Activated T-helper 17 cell treated with anti-CD3 and anti-CD28 coated beads, Interleukin-2, amount 50 U/mL, for 72 hours (primary cell): ENCODE measurements around the gene KRT78. TPM values are rescaled to one million over a fixed set of nuclear protein-coding genes. Genes with fewer than 3 reads are reported as not detected.
A peak's percentile ranks its signal among the peaks of the same experiment; 100 is the strongest.
"Not testable (repeated sequence)": the region's sequence is repeated elsewhere in the genome, so short reads cannot be mapped to it uniquely, and the experiment has no call there.

ENCODE experiments used
- ATAC-seq: fragments of 150-1000 bp; cut with Tn5 transposase; replicated peaks from 2 replicates; pipeline ENCODE4 v1.10.0; 2021; ENCODE audit warnings: mild to moderate bottlenecking, moderate library complexity
- H3K27ac Mint-ChIP-seq: one replicate; pipeline ENCODE4 v1.8.0; 2022; ENCODE audit warnings: mixed read lengths
- H3K27me3 Mint-ChIP-seq: one replicate; pipeline ENCODE4 v1.8.0; 2022; ENCODE audit warnings: mixed read lengths
- H3K36me3 Mint-ChIP-seq: one replicate; pipeline ENCODE4 v1.8.0; 2022; ENCODE audit warnings: low read depth, mild to moderate bottlenecking, mixed read lengths
- H3K4me1 Mint-ChIP-seq: one replicate; pipeline ENCODE4 v1.8.0; 2022; ENCODE audit warnings: mixed read lengths
- H3K4me3 Mint-ChIP-seq: one replicate; pipeline ENCODE4 v1.8.0; 2022; ENCODE audit warnings: mild to moderate bottlenecking, mixed read lengths
- H3K9me3 Mint-ChIP-seq: one replicate; pipeline ENCODE4 v1.8.0; 2022; ENCODE audit warnings: mixed read lengths
- total RNA-seq, 2 donors: library from RNA; stranded (reverse); gene quantifications; one replicate each; pipeline ENCODE4 v1.2.3, GENCODE V29; 2022

Gene KRT78
- total RNA-seq, 2 donors from 2014 or later = not detected

DNA sequence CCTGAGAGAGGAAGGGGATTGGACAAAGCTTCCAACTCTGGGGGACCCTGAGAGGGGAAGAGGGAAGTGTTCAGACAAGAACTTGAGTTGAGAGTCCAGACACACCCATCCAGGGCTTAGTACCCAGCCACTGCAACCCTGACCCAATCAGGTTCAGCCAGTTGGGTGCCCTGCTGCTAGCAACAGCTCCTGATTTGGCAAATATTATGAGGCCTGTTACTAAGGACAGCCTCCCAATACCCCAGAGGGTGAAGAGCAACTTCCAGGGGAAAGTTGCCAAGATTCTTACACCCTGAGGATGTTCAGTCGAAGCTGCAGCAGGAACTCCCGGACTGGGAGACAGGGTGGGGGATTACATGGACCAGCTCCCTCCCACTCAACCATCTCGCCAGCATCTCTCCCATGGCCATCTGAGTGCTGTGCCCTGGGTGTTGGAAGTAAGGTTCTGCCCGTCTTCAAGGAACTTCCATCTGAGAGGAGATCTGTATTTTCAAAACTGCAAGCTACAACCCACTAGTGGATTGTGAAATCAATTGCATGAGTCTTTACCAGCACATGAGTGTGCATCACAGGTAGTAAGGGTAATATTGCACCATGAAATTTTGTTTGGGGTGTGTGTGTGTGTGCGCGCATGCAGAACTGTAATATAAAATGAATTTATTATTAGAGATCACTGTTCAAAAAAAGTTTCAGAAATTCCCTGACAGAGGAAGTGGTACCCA is 11.5 kb upstream of the KRT78 start:
- no peaks in the 10 kb centered on the region for H3K36me3 Mint-ChIP-seq
- H3K4me1 Mint-ChIP-seq = no peaks in the 10 kb centered on the region
- no peak overlapping the region for H3K27ac Mint-ChIP-seq
- no peak for ATAC-seq
- H3K9me3 Mint-ChIP-seq = no peaks in the 10 kb centered on the region
- H3K27me3 Mint-ChIP-seq = peaks cover 3% of the 10 kb centered on the region
- no peak overlapping the region for H3K4me3 Mint-ChIP-seq

DNA sequence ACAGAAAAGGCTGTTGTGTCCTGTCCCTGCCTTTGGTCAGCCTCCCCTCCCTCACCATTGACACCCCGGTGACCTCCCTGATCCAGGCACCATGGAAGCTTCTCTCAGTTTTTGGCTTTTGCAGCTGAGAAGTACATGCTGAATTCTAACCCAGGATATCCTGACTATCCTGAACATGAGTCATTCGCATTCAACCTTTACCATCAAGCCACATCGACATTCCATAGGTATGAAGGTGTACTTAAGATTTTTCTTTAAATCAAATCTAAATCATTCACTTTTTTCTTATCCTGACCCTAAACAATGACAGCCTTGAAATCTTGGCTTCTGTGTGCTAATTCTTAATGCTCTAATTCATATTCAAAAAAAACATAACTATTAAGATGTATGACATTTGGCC is 8.7 kb upstream of the KRT78 start:
- no peaks in the 10 kb centered on the region for H3K4me1 Mint-ChIP-seq
- H3K27me3 Mint-ChIP-seq = peaks cover 7% of the 10 kb centered on the region
- ATAC-seq = no peak
- H3K27ac Mint-ChIP-seq = no peak overlapping the region
- no peaks in the 10 kb centered on the region for H3K36me3 Mint-ChIP-seq
- H3K9me3 Mint-ChIP-seq = no peaks in the 10 kb centered on the region
- no peak overlapping the region for H3K4me3 Mint-ChIP-seq

DNA sequence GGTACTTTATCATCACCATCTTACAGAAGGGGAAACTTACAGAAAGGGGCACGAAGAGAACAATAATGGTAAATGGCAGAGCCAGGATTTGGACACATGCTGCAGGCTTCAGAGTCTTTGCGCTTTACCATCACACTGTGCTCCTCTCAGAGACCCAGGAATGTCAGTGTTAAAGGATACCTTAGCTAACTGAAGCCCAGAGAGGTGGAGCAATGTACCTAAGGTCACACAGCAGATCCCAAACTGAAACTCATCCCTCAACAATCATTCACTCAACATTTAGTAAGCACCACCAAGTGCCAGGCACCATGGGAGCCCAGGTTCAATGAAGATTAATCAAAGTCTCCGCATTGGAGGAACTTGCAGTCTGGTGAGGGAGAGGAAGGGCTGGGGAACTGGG is 8.0 kb upstream of the KRT78 start:
- no peak overlapping the region for H3K27ac Mint-ChIP-seq
- H3K4me1 Mint-ChIP-seq = no peaks in the 10 kb centered on the region
- H3K4me3 Mint-ChIP-seq = no peak overlapping the region
- no peaks in the 10 kb centered on the region for H3K9me3 Mint-ChIP-seq
- H3K36me3 Mint-ChIP-seq = no peaks in the 10 kb centered on the region
- ATAC-seq = no peak
- peaks cover 7% of the 10 kb centered on the region for H3K27me3 Mint-ChIP-seq

DNA sequence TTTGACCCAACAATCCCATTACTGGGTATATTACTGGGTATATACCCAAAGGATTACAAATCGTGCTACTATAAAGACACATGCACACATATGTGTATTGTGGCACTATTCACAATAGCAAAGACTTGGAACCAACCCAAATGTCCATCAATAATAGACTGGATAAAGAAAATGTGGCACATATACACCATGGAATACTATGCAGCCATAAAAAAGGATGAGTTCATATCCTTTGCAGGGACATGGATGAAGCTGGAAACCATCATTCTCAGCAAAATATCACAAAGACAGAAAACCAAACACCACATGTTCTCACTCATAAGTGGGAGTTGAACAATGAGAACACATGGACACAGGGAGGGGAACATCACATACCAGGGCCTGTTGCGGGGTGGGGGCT is 7.3 kb upstream of the KRT78 start:
- not testable (repeated sequence) for ATAC-seq, H3K27me3 Mint-ChIP-seq, H3K4me1 Mint-ChIP-seq, H3K9me3 Mint-ChIP-seq, H3K4me3 Mint-ChIP-seq, H3K27ac Mint-ChIP-seq, H3K36me3 Mint-ChIP-seq

DNA sequence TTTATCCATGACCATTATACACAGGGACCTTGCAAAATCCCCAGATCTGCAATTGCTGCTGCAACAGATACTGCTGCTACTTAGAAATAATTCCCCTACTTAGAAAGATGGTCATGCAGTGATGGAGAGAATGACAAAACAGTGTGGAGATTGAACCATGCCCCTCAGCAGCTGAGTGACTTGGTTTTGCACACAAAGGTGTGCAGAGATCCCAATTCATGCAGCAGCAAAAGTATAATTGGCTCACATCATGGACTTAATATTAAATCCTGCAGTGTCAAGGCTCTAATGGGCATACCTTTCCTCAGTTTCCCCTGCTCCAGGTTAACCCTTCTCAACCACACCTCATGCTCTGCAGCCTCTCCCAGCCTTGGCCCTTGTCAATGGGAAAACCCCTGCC is 3.0 kb upstream of the KRT78 start:
- H3K4me1 Mint-ChIP-seq = no peaks in the 10 kb centered on the region
- H3K27me3 Mint-ChIP-seq = peaks cover 11% of the 10 kb centered on the region
- no peak overlapping the region for H3K4me3 Mint-ChIP-seq
- H3K36me3 Mint-ChIP-seq = no peaks in the 10 kb centered on the region
- no peaks in the 10 kb centered on the region for H3K9me3 Mint-ChIP-seq
- H3K27ac Mint-ChIP-seq = no peak overlapping the region
- no peak for ATAC-seq

DNA sequence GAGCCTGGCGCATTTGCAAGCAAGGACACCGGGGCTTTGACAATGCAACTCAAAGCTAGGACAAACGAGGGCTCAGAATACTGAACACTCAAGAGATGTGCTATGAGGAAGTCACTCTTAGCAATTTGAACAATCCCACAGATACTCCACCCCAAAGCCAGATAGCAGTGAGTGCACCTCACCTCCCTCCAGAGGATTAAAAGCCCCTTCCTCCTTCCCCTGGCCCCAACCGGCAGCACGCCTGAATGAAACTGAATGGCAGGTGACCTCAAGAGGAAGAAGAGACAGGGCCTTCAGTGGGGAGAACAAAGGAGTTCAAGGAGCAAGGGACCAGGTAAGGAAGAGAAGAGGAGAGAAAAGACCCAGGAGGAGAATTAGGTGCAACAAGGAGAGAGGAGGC is 1.9 kb upstream of the KRT78 start:
- ATAC-seq = no peak
- no peaks in the 10 kb centered on the region for H3K36me3 Mint-ChIP-seq
- H3K27me3 Mint-ChIP-seq = peaks cover 10% of the 10 kb centered on the region
- no peaks in the 10 kb centered on the region for H3K9me3 Mint-ChIP-seq
- no peak overlapping the region for H3K4me3 Mint-ChIP-seq
- H3K27ac Mint-ChIP-seq = no peak overlapping the region
- no peaks in the 10 kb centered on the region for H3K4me1 Mint-ChIP-seq

DNA sequence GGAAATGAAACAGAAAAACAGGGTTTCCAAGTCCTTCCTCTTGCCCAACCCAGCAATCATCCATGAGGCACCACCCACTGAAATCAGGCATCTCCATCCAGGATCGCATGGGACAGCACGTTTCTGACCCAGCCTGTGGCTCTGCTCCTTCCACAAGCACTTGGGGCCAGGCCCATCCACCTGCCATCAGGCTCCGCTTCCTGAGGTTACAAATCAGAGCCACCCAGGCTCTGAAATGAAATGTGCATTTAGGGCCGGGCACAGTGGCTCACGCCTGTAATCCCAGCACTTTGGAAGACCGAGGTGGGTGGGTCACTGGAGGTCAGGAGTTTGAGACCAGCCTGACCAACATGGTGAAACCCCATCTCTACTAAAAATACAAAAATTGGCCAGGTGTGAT is 717 bp upstream of the KRT78 start:
- no peak overlapping the region for H3K27ac Mint-ChIP-seq
- no peak for ATAC-seq
- H3K4me1 Mint-ChIP-seq = no peaks in the 10 kb centered on the region

DNA sequence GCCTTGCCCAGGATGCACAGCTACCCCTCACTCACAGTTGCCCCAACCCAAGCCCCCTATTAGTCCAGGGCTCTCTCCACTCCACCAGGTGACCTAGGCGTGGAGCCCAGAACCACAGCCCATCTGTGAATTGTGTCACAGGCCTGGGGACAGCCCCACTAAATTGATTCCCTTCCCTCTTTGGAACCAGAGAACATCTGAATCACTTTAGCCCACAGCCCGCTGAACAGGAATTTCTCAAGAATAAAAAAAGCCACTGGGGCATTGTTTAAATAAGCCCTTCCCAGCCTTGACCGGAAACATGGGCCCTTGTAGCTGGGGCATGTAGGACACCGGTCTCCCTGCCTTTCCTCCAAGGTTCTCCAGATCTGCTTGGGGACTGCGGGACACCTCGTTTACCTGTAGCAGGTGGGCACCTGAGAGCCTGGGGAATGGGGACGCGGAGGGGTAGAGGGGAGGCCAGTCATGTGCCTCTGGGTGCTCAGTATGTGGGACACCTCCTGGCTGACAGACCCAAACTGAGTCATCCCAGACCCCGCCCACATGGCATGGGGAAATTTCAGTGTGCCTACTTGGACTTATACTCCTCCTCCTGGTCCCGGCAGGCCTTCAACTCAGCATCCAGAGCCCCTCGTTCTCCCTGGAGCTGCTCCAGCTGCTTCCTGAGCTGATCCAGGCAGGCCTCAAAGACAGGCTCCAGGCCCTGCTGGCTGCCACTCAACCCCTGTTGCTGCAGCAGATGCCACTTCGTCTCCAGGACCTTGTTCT is 1.3 kb downstream of the KRT78 start:
- ATAC-seq = peak; percentile 53
- no peaks in the 10 kb centered on the region for H3K36me3 Mint-ChIP-seq
- H3K4me1 Mint-ChIP-seq = no peaks in the 10 kb centered on the region
- no peak overlapping the region for H3K4me3 Mint-ChIP-seq
- H3K9me3 Mint-ChIP-seq = no peaks in the 10 kb centered on the region
- H3K27me3 Mint-ChIP-seq = peaks cover 4% of the 10 kb centered on the region
- H3K27ac Mint-ChIP-seq = no peak overlapping the region

More for the DNA sequence above, 717 bp upstream of the KRT78 start:
- H3K4me3 Mint-ChIP-seq = no peak overlapping the region
- H3K27me3 Mint-ChIP-seq = peaks cover 8% of the 10 kb centered on the region
- no peaks in the 10 kb centered on the region for H3K9me3 Mint-ChIP-seq
- no peaks in the 10 kb centered on the region for H3K36me3 Mint-ChIP-seq

DNA sequence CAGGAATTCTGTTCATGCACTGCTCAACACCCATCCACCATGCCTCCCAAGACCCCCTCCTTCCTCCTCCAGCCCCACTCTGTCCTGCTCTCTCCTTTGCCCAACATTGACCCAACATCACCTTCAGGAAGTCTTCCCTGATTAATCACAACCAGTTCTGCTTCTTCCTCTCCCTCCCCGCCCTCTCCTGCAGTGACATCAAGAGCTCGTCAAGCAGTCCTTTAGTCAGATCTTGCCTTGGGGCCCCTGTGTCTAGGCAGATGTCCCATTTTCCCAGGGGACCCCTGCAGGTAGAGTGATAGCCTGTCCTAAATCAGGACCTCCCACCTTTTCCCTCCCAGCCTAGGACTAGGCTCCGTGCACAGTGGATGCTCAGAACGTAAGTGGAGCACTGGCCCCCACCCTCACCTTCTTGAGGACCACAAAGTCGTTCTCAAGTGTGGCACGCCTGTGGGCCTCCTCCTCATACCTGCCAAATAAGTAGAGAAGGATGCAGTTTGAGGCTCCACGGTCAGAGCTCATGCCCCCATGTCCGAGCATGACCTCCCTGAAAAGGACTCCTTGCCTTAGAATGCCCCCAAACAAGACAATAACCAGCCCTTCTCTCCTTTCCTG is 2.3 kb downstream of the KRT78 start:
- Mint-ChIP-seq H3K9me3 (no peaks in the 10 kb centered on the region), H3K4me3 (no peak overlapping the region), H3K27me3 (peaks cover 4% of the 10 kb centered on the region), H3K27ac (no peak overlapping the region), H3K4me1 (no peaks in the 10 kb centered on the region), H3K36me3 (no peaks in the 10 kb centered on the region)
- no peak for ATAC-seq

DNA sequence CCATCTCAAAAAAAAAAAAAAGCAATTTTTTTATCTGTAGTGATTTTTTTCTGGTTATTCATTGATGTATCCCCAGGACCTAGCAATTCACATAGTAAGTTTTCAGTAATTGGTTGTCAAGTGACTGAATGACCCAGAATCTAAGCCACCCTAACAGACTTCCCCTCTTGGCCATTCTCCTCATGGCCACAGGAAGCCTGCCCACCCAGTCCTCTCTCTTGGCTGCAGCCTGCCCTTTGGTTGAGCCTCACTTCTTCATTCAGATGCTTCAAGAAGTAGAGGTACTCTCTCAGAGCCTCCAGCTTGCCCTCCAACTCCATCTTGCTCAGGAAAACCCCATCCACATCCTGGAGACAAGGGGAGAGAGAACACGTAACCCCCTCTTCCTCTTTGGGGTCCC is 2.8 kb downstream of the KRT78 start:
- Mint-ChIP-seq H3K27me3 (peaks cover 4% of the 10 kb centered on the region), H3K4me3 (no peak overlapping the region), H3K27ac (no peak overlapping the region), H3K4me1 (no peaks in the 10 kb centered on the region), H3K9me3 (no peaks in the 10 kb centered on the region), H3K36me3 (no peaks in the 10 kb centered on the region)
- ATAC-seq = no peak

DNA sequence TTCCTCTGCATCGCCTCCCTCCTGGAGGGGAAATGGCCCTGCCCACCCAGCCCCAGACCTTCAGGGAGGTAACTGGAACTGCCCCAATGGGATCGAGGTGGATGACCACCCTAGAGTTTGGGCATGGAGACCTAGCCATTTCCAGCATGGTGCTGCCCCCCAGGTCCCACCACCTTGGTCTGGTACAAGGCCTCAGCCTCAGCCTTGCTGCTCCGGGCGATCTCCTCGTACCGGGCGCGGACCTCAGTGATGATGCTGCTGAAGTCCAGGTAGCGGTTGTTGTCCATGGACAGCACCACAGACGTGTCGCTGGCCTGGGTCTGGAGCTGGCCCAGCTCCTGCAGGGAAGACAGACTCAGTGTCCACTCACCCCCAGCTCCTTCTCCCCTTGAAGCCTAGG is 4.4 kb downstream of the KRT78 start:
- Mint-ChIP-seq H3K9me3 (no peaks in the 10 kb centered on the region), H3K4me3 (no peak overlapping the region), H3K27ac (no peak overlapping the region), H3K27me3 (peaks cover 11% of the 10 kb centered on the region), H3K4me1 (no peaks in the 10 kb centered on the region), H3K36me3 (no peaks in the 10 kb centered on the region)
- no peak for ATAC-seq

DNA sequence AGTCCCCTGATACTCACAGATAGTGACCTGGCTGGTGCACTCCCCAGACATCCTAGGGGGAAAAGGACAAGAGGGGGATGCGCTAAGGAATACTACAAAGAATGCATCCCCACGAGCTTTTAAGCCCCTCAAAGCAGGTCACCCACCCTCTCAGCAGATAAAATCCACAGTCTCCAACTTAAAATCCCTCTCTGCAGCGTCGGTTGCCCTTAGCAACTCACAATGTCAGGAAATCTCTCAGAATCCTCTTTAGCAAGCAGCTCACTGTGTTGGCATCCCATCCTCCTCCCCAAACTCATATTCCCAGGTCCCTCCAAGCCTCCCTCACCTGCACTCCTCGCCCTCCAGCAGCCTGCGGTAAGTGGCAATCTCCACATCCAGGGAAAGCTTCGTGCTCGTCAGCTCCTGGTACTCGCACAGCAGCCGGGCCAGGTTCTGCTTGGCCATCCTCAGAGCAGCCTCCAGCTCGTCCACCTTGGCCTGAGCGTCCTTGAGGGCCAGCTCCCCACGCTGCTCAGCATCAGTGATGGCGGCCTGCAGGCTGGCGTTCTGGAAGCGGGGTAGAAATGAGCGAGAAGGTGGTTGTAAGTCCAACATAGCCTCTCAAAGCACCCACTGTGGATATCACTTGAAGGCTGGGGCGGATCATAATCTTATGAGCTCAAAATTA is 9.2 kb downstream of the KRT78 start:
- Mint-ChIP-seq H3K36me3 (no peaks in the 10 kb centered on the region), H3K27me3 (peaks cover 27% of the 10 kb centered on the region), H3K4me1 (peaks cover 10% of the 10 kb centered on the region), H3K27ac (no peak overlapping the region), H3K9me3 (no peaks in the 10 kb centered on the region), H3K4me3 (no peak overlapping the region)
- ATAC-seq = no peak

DNA sequence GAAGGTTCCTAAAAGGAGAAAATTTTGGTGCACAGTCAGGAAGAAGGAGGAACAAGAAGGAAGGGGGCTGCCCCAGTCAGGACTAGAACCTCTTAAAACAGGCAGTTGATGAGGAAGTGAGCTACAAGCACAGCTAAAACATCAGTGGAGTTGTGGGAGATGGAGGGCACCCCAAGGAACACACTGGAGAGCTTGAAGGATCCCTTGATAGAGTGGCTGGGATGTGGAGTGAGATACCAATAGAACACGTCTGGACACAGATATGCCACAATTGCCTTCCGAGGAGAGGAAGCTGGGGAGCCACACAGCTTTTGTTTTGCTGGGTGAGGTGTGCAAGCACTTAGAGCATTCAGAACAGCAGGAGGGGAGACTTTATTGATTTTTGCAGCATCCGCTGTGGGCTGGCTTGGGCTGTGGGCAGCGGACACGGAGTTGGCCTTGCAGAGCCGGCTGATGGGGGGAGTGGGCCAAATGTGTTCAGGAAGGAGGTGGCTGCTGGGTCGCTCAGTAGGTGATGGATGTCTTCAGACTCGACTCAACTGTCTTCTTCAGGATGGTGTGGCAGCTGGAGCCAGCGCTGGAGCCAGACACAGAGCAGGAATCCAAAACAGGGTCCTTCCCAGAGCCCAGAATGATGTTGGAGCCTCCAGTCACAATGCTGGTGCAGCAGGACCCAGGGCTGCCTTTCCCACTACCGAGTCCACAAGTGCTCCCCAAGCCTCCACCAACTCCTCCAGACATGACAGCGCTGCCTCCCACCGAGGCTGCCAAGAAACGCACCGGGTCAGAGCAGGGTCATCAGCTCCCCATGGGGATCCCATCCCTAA is 10.0 kb downstream of the KRT78 start:
- no peak for ATAC-seq
- no peaks in the 10 kb centered on the region for H3K36me3 Mint-ChIP-seq
- no peaks in the 10 kb centered on the region for H3K9me3 Mint-ChIP-seq
- no peak overlapping the region for H3K4me3 Mint-ChIP-seq
- no peak overlapping the region for H3K27ac Mint-ChIP-seq
- H3K4me1 Mint-ChIP-seq = peaks cover 10% of the 10 kb centered on the region
- peaks cover 27% of the 10 kb centered on the region for H3K27me3 Mint-ChIP-seq
